ENCODE measurements around the gene SPG7.
A peak's percentile ranks its signal among the peaks of the same experiment; 100 is the strongest.

Gene SPG7

DNA sequence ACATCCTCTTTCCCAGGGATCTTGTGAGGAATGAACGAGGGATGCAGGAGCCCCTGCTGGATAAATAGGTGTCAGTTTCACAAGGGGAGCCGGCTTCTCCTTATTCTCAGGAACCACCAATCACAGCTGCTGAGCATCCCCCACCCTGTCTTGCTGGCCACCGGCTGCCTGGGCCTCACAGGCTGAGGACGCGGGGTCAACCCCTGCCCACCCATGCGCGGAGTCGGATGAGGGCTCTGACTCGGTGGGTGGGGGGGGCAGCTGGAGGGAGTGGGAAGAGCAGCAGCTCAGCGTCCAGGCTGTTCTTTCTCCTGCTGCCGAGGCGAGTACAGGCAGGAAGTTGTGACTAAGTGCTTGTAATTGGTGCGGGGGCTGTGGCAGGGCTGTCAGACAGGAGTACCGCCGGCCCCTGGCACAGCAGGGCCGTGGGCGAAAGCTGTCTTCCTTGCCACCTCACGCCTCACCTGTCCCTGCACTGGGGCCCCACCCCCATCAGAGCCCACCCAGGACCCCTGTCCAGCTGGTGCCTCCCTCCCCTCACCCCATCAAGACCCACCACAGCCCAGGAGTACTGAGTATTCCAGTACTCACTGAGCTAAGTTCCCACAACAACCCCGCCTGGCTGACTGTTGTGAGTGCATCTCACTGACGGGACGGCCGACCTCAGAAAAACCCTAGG is 94.2 kb downstream of the SPG7 start:
- DNase-seq = peak in 2 of 4 experiments; percentile 27 to 28

DNA sequence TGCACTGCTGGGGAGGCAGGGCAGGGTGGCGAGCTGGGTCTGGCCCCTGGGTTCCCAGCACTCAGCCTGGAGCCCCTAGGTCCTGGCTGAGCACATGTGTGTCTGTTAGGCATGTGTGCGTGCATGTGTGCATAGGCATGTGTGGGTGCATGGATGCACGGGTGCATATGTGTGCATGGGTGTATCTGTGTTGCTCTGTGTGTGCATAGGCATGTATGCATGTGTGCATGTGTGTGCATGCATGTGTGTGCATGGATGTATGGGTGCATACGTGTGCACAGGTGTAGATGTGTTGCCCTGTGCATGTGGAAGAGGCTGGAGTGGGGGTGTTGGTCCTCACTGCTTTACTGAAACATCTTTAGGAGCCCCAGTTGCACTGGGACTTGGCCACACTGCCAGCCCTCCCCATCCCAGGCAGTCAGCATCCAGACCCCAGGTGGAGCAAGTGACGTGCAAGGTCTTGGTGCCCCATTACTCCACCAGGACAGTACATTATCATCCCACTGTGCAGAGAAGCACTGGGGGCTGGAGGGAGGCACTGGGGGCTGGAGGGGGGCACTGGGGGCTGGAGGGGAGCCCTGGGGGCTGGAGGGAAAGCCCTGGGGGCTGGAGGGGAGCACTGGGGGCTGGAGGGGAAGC is 94.9 kb downstream of the SPG7 start:
- no peak for DNase-seq

GRCh38 chr16:89604764-89605163 is 96.6 kb downstream of the SPG7 start:
- DNase-seq = no peak

DNA sequence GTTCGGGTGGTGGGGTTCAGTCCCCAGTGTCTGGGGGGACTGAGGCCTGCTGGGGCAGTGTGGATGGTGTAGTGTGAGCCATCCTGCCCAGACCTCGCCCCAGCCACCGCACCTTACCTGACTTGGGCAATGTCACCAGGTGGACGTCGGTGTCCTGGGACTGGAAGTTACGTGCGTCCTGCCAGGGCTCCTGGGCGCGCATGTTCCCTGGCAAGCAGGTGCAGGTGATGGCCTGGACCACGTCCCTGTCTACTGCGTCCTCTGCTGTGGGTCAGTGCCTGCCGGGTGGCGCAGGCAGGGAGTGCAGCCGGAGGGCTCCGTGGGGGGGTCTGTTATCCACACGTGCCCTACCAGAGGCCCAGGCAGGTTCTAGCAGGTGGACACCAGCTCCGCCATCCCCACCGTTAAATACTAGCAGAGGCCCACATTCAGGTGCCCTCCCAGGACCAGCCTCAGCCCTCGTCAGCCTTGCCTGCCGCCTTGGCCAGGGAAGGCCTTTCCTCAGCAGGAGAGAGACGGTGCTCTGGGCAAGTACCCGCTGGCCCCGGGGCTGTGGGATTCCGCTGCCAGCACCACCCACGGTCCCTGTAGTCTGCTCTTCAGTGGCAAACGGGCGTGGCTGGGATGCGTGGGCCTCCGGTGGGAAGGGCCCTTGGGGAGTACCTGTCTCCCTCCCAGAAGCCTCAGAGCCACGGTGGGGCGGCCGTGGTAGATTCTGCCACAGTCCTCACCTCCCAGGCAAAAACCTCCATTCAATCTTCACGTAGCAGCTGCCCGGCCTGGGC is 97.2 kb downstream of the SPG7 start:
- no peak for DNase-seq

- DNase-seq = no peak
These were observed 97.8 kb downstream of the SPG7 start for GRCh38 chr16:89606006-89606405.

Data from activated CD4-positive, CD25-positive, alpha-beta regulatory T cell (primary cell).